GM23338 (cell line): ENCODE measurements around the gene TNKS2. TPM values are rescaled to one million over a fixed set of nuclear protein-coding genes. Genes with fewer than 3 reads are reported as not detected.

Experiments used
- ATAC-seq: fragments of 200-7000 bp; cut with Tn5 transposase; 3 replicates; pipeline ENCODE4 v1.9.1; 2020
- DNase-seq: peaks from one replicate; pipeline ENCODE4 v3.0.0-alpha.2; 2015; ENCODE audit warnings: low spot score
- H2AFZ ChIP-seq: fragments of 200-600 bp; sonication (generic); 2 replicates; pipeline ENCODE4 v1.8.0; 2016; ENCODE audit warnings: antibody characterized with exemption, mild to moderate bottlenecking, moderate library complexity
- H3F3A ChIP-seq: fragments of 200-600 bp; sonication (generic); replicated peaks from 2 replicates; pipeline ENCODE4 v1.8.0; 2017; ENCODE audit warnings: antibody characterized with exemption, mixed run types, low read depth
- H3K27ac ChIP-seq: fragments of 200-600 bp; sonication (generic); 2 replicates; pipeline ENCODE4 v1.6.1; 2016; ENCODE audit warnings: low read depth
- H3K27me3 ChIP-seq: fragments of 200-600 bp; sonication (generic); 2 replicates; pipeline ENCODE4 v1.8.0; 2016; ENCODE audit warnings: mild to moderate bottlenecking, mixed run types, moderate library complexity; ENCODE audit not compliant: insufficient read depth
- H3K36me3 ChIP-seq: fragments of 200-600 bp; sonication (generic); 2 replicates; pipeline ENCODE4 v1.8.0; 2016; ENCODE audit warnings: mild to moderate bottlenecking; ENCODE audit not compliant: insufficient read depth
- H3K4me1 ChIP-seq: fragments of 200-600 bp; sonication (generic); 2 replicates; pipeline ENCODE4 v1.8.0; 2016; ENCODE audit warnings: mild to moderate bottlenecking, moderate library complexity; ENCODE audit not compliant: insufficient read depth
- H3K4me2 ChIP-seq: fragments of 200-600 bp; sonication (generic); 2 replicates; pipeline ENCODE4 v1.7.1; 2017; ENCODE audit warnings: mixed run types
- H3K4me3 ChIP-seq: fragments of 200-600 bp; sonication (generic); 2 replicates; pipeline ENCODE4 v1.6.1; 2016; ENCODE audit warnings: mixed run types
- H3K79me2 ChIP-seq: fragments of 200-600 bp; sonication (generic); replicated peaks from 2 replicates; pipeline ENCODE4 v1.8.0; 2017; ENCODE audit warnings: mild to moderate bottlenecking; ENCODE audit not compliant: insufficient read depth
- H3K9me2 ChIP-seq: fragments of 200-600 bp; sonication (generic); 2 replicates; pipeline ENCODE4 v1.8.0; 2017; ENCODE audit not compliant: insufficient read depth
- H4K20me1 ChIP-seq: fragments of 200-600 bp; sonication (generic); replicated peaks from 2 replicates; pipeline ENCODE4 v1.8.0; 2017; ENCODE audit warnings: mild to moderate bottlenecking; ENCODE audit not compliant: insufficient read depth
- H3K27ac Mint-ChIP-seq: 2 replicates; pipeline ENCODE4 v1.8.0; 2020; ENCODE audit warnings: inconsistent platforms, mild to moderate bottlenecking, moderate library complexity, mixed read lengths
- H3K27me3 Mint-ChIP-seq: 3 replicates; pipeline ENCODE4 v1.8.0; 2022; ENCODE audit warnings: low read depth, mild to moderate bottlenecking, moderate library complexity, mixed read lengths, inconsistent platforms; ENCODE audit not compliant: insufficient read depth, poor library complexity
- H3K36me3 Mint-ChIP-seq: 3 replicates; pipeline ENCODE4 v1.8.0; 2021; ENCODE audit warnings: low read depth, mild to moderate bottlenecking, inconsistent platforms, moderate library complexity, mixed read lengths
- H3K4me1 Mint-ChIP-seq: 3 replicates; pipeline ENCODE4 v1.8.0; 2020; ENCODE audit warnings: mild to moderate bottlenecking, inconsistent platforms, mixed read lengths
- H3K4me3 Mint-ChIP-seq: 3 replicates; pipeline ENCODE4 v1.8.0; 2021; ENCODE audit warnings: moderate library complexity, mild to moderate bottlenecking, inconsistent platforms, mixed read lengths
- H3K9me3 Mint-ChIP-seq: 3 replicates; pipeline ENCODE4 v1.8.0; 2020; ENCODE audit warnings: moderate library complexity, mild to moderate bottlenecking, inconsistent platforms, mixed read lengths
- CREB1 ChIP-seq: fragments of 250-450 bp; sonication (Bioruptor Pico); IDR thresholded peaks from 2 replicates; pipeline ENCODE4 v1.5.0; 2020; ENCODE audit warnings: low read depth, mild to moderate bottlenecking, moderate library complexity
- EZH2 ChIP-seq: fragments of 200-600 bp; sonication (generic); IDR thresholded peaks from one replicate; pipeline ENCODE4 v1.8.0; 2017; ENCODE audit warnings: antibody characterized with exemption, mild to moderate bottlenecking, low read depth; ENCODE audit not compliant: unreplicated experiment
- EZH2phosphoT487 ChIP-seq: fragments of 200-600 bp; sonication (generic); IDR thresholded peaks from one replicate; pipeline ENCODE4 v1.8.1; 2018; ENCODE audit warnings: antibody characterized with exemption; ENCODE audit not compliant: unreplicated experiment
- JUNB ChIP-seq: IDR thresholded peaks from one replicate; pipeline ENCODE4 v1.6.1; 2016; ENCODE audit warnings: antibody characterized with exemption; ENCODE audit not compliant: unreplicated experiment
- NANOG ChIP-seq: IDR thresholded peaks from 2 replicates; pipeline ENCODE4 v1.6.1; 2016; ENCODE audit warnings: antibody characterized with exemption, borderline replicate concordance
- POLR2AphosphoS5 ChIP-seq: IDR thresholded peaks from 2 replicates; pipeline ENCODE4 v1.6.1; 2016; ENCODE audit warnings: antibody characterized with exemption, low read depth
- REST ChIP-seq: IDR thresholded peaks from one replicate; pipeline ENCODE4 v1.6.1; 2018; ENCODE audit warnings: antibody characterized with exemption; ENCODE audit not compliant: unreplicated experiment
- STAT1 ChIP-seq: IDR thresholded peaks from one replicate; pipeline ENCODE4 v1.6.1; 2016; ENCODE audit warnings: antibody characterized with exemption; ENCODE audit not compliant: unreplicated experiment
- ZNF114 ChIP-seq: fragments of 250-450 bp; sonication (Bioruptor Pico); IDR thresholded peaks from 2 replicates; pipeline ENCODE4 v1.5.0; 2020; ENCODE audit warnings: mild to moderate bottlenecking, moderate library complexity
- ZNF331 ChIP-seq: fragments of 250-450 bp; sonication (Bioruptor Pico); IDR thresholded peaks from 2 replicates; pipeline ENCODE4 v1.5.0; 2020; ENCODE audit warnings: low read depth, mild to moderate bottlenecking, moderate library complexity
- polyA plus RNA-seq: library from polyadenylated mRNA; unstranded; fragments of >200 nt; fragmentation: Nextera tagmentation; extraction: Ambion mirVana; gene quantifications from 2 replicates; pipeline ENCODE4 v1.2.1, GENCODE V29; 2016
- total RNA-seq: library from RNA; depleted of rRNA; stranded (reverse); fragments of >200 nt; shearing (Covaris generic); gene quantifications from 2 replicates; pipeline ENCODE4 v1.2.3, GENCODE V29; 2014
- TF ChIP-seq, protein P1 (sequence below): fragments of 250-450 bp; sonication (Bioruptor Pico); IDR thresholded peaks from 2 replicates; pipeline ENCODE4 v1.5.0; 2020; ENCODE audit warnings: mild to moderate bottlenecking, moderate library complexity
- TF ChIP-seq, protein P2 (sequence below): IDR thresholded peaks from 2 replicates; pipeline ENCODE4 v1.6.1; 2016; ENCODE audit warnings: antibody characterized with exemption
- TF ChIP-seq, protein P3 (sequence below), 2 experiments: fragments of 200-600 bp in 1 of 2; sonication (generic) in 1 of 2; conservative IDR thresholded peaks; 2 replicates each; pipeline versions ENCODE4 v1.5.1 to v1.6.1; 2016 to 2017; ENCODE audit warnings: antibody characterized with exemption in 2 of 2, low read depth in 2 of 2, mild to moderate bottlenecking in 2 of 2, moderate library complexity in 1 of 2

Gene TNKS2
- total and polyA plus RNA-seq, 2 experiments from 2014 or later, result 23.5 to 85.5 TPM

GRCh38 chr10:91778485-91778884 is 19.7 kb upstream of the TNKS2 start:
- H3K4me1 Mint-ChIP-seq, result peaks cover 27% of the 10 kb centered on the region

More at GRCh38 chr10:91778485-91778884, 19.7 kb upstream of the TNKS2 start:
- no peaks in the 10 kb centered on the region for H3K27me3 Mint-ChIP-seq
- peak overlapping the region; percentile 28; the same call in 1 of the 2 replicates for H3K4me2 ChIP-seq
- H2AFZ ChIP-seq, result peak overlapping the region; percentile 53; the same call in 1 of the 2 replicates
- H3K27ac Mint-ChIP-seq, result peak overlapping the region; percentile 66; the same call in 1 of the 2 replicates
- TF ChIP-seq JUNB (no peak), ZNF331 (CRISPR knock-in tag) (no peak), EZH2 (no peak), NANOG (no peak), POLR2AphosphoS5 (no peak), STAT1 (no peak), REST (no peak), EZH2phosphoT487 (no peak), ZNF114 (no peak), CREB1 (CRISPR knock-in tag) (no peak)
- TF ChIP-seq, protein P1, sequence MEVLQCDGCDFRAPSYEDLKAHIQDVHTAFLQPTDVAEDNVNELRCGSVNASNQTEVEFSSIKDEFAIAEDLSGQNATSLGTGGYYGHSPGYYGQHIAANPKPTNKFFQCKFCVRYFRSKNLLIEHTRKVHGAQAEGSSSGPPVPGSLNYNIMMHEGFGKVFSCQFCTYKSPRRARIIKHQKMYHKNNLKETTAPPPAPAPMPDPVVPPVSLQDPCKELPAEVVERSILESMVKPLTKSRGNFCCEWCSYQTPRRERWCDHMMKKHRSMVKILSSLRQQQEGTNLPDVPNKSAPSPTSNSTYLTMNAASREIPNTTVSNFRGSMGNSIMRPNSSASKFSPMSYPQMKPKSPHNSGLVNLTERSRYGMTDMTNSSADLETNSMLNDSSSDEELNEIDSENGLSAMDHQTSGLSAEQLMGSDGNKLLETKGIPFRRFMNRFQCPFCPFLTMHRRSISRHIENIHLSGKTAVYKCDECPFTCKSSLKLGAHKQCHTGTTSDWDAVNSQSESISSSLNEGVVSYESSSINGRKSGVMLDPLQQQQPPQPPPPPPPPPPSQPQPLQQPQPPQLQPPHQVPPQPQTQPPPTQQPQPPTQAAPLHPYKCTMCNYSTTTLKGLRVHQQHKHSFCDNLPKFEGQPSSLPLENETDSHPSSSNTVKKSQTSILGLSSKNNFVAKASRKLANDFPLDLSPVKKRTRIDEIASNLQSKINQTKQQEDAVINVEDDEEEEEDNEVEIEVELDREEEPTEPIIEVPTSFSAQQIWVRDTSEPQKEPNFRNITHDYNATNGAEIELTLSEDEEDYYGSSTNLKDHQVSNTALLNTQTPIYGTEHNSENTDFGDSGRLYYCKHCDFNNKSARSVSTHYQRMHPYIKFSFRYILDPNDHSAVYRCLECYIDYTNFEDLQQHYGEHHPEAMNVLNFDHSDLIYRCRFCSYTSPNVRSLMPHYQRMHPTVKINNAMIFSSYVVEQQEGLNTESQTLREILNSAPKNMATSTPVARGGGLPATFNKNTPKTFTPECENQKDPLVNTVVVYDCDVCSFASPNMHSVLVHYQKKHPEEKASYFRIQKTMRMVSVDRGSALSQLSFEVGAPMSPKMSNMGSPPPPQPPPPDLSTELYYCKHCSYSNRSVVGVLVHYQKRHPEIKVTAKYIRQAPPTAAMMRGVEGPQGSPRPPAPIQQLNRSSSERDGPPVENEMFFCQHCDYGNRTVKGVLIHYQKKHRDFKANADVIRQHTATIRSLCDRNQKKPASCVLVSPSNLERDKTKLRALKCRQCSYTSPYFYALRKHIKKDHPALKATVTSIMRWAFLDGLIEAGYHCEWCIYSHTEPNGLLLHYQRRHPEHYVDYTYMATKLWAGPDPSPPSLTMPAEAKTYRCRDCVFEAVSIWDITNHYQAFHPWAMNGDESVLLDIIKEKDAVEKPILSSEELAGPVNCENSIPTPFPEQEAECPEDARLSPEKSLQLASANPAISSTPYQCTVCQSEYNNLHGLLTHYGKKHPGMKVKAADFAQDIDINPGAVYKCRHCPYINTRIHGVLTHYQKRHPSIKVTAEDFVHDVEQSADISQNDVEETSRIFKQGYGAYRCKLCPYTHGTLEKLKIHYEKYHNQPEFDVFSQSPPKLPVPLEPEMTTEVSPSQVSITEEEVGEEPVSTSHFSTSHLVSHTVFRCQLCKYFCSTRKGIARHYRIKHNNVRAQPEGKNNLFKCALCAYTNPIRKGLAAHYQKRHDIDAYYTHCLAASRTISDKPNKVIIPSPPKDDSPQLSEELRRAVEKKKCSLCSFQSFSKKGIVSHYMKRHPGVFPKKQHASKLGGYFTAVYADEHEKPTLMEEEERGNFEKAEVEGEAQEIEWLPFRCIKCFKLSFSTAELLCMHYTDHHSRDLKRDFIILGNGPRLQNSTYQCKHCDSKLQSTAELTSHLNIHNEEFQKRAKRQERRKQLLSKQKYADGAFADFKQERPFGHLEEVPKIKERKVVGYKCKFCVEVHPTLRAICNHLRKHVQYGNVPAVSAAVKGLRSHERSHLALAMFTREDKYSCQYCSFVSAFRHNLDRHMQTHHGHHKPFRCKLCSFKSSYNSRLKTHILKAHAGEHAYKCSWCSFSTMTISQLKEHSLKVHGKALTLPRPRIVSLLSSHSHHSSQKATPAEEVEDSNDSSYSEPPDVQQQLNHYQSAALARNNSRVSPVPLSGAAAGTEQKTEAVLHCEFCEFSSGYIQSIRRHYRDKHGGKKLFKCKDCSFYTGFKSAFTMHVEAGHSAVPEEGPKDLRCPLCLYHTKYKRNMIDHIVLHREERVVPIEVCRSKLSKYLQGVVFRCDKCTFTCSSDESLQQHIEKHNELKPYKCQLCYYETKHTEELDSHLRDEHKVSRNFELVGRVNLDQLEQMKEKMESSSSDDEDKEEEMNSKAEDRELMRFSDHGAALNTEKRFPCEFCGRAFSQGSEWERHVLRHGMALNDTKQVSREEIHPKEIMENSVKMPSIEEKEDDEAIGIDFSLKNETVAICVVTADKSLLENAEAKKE, result no peak
- TF ChIP-seq, protein P2, sequence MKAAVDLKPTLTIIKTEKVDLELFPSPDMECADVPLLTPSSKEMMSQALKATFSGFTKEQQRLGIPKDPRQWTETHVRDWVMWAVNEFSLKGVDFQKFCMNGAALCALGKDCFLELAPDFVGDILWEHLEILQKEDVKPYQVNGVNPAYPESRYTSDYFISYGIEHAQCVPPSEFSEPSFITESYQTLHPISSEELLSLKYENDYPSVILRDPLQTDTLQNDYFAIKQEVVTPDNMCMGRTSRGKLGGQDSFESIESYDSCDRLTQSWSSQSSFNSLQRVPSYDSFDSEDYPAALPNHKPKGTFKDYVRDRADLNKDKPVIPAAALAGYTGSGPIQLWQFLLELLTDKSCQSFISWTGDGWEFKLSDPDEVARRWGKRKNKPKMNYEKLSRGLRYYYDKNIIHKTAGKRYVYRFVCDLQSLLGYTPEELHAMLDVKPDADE, result no peak
- TF ChIP-seq, protein P3, sequence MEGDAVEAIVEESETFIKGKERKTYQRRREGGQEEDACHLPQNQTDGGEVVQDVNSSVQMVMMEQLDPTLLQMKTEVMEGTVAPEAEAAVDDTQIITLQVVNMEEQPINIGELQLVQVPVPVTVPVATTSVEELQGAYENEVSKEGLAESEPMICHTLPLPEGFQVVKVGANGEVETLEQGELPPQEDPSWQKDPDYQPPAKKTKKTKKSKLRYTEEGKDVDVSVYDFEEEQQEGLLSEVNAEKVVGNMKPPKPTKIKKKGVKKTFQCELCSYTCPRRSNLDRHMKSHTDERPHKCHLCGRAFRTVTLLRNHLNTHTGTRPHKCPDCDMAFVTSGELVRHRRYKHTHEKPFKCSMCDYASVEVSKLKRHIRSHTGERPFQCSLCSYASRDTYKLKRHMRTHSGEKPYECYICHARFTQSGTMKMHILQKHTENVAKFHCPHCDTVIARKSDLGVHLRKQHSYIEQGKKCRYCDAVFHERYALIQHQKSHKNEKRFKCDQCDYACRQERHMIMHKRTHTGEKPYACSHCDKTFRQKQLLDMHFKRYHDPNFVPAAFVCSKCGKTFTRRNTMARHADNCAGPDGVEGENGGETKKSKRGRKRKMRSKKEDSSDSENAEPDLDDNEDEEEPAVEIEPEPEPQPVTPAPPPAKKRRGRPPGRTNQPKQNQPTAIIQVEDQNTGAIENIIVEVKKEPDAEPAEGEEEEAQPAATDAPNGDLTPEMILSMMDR (conservative IDR thresholded peaks at IDR 0.05; ENCODE audit: low read depth in 2 of 2), result no peak
- no peak overlapping the region for H3K4me3 Mint-ChIP-seq
- no peaks in the 10 kb centered on the region for H3F3A ChIP-seq
- no peaks in the 10 kb centered on the region for H4K20me1 ChIP-seq
- no peak overlapping the region for H3K4me3 ChIP-seq
- no peaks in the 10 kb centered on the region for H3K36me3 ChIP-seq
- H3K27me3 ChIP-seq, result no peaks in the 10 kb centered on the region
- DNase-seq (peak; percentile 47), ATAC-seq (peak; percentile 65)
- H3K36me3 Mint-ChIP-seq, result no peaks in the 10 kb centered on the region
- H3K79me2 ChIP-seq, result no peaks in the 10 kb centered on the region
- peaks cover 23% of the 10 kb centered on the region for H3K4me1 ChIP-seq
- H3K9me2 ChIP-seq, result peaks cover 13% of the 10 kb centered on the region
- no peaks in the 10 kb centered on the region for H3K9me3 Mint-ChIP-seq
- H3K27ac ChIP-seq, result peak overlapping the region; percentile 58; the same call in 1 of the 2 replicates
